Renal cortex interstitium (tissue), 11 donors: ENCODE results near the gene TOMM20. TPM values are rescaled to one million over a fixed set of nuclear protein-coding genes. Genes with fewer than 3 reads are reported as not detected.
"Not testable (repeated sequence)": the region's sequence is repeated elsewhere in the genome, so short reads cannot be mapped to it uniquely, and the experiment has no call there.

Experiments used
- DNase-seq, 11 donors: peaks; one replicate each; pipeline ENCODE4 v3.0.0-alpha.2; 2013; ENCODE audit warnings: low read depth in 9 of 11, low spot score in 4 of 11; ENCODE audit errors: extremely low read depth in 1 of 11
- polyA plus RNA-seq, 3 donors: library from polyadenylated mRNA; unstranded; fragments of 120-200 nt; gene quantifications; one replicate each; pipeline ENCODE4 v1.2.1, GENCODE V29; 2013; ENCODE audit not compliant: insufficient read length in 3 of 3

Gene TOMM20
- polyA plus RNA-seq, 3 donors: 203 to 239 (median 212) TPM

GRCh38 chr1:235074523-235075047 is 54.1 kb downstream of the TOMM20 start:
- no peak for DNase-seq

- no peak for DNase-seq
Observed at GRCh38 chr1:235073968-235074522, 54.6 kb downstream of the TOMM20 start.

GRCh38 chr1:235073331-235073967 is 55.2 kb downstream of the TOMM20 start:
- DNase-seq: no peak

GRCh38 chr1:235072577-235072976 is 56.1 kb downstream of the TOMM20 start:
- DNase-seq: not testable (repeated sequence)

GRCh38 chr1:235072096-235072495 is 56.5 kb downstream of the TOMM20 start:
- DNase-seq: no peak

GRCh38 chr1:235070819-235071218 is 57.8 kb downstream of the TOMM20 start:
- DNase-seq: no peak

GRCh38 chr1:235069577-235070563 is 58.8 kb downstream of the TOMM20 start:
- DNase-seq: no peak

- DNase-seq: no peak
Observed at GRCh38 chr1:235069176-235069575, 59.5 kb downstream of the TOMM20 start.

- DNase-seq: no peak
Observed at GRCh38 chr1:235068158-235069121, 60.2 kb downstream of the TOMM20 start.

- no peak for DNase-seq
Observed at GRCh38 chr1:235067396-235068157, 61.1 kb downstream of the TOMM20 start.

- DNase-seq: no peak
Observed at GRCh38 chr1:235063068-235063765, 65.4 kb downstream of the TOMM20 start.

- peak in 3 of 11 donors; percentile 65 to 70 (median 66) for DNase-seq
Observed at GRCh38 chr1:235060607-235061470, 67.8 kb downstream of the TOMM20 start.
